ENCODE measurements around the gene IDS.

- TF ChIP-seq POLR2AphosphoS5 (IDR thresholded peaks at IDR 0.05; ENCODE audit: low read depth, low read length) (no peak), POLR2A (IDR thresholded peaks at IDR 0.05; ENCODE audit: low read depth, low read length) (no peak), PAX5 (IDR thresholded peaks at IDR 0.05; ENCODE audit: insufficient read depth, low read length, severe bottlenecking) (no peak), TAF1 (IDR thresholded peaks at IDR 0.05; ENCODE audit: low read depth, low read length) (no peak), SPI1 (IDR thresholded peaks at IDR 0.05; ENCODE audit: low read depth, low read length) (peak; percentile 22; the same call in 1 of the 2 replicates)
Measured at GRCh38 chrX:149504226-149504914, 736 bp downstream of the IDS start.

Data from GM12891 (cell line).